ENCODE measurements around the gene ARHGEF40.

Gene ARHGEF40

GRCh38 chr14:21073921-21074320 lies 3.8 kb downstream of the ARHGEF40 start:
- Histone ChIP-seq H3K9me3 (ENCODE audit: control insufficient read depth in 2 of 2, low read length in 2 of 2) (no peaks in the 10 kb centered on the region), H3K4me3 (ENCODE audit: low read length in 2 of 2) (no peak overlapping the region), H3K9ac (ENCODE audit: low read length in 2 of 2) (no peak overlapping the region), H3K36me3 (ENCODE audit: control insufficient read depth in 2 of 2, insufficient read depth in 2 of 2, low read length in 2 of 2) (peaks cover 30 to 49% of the 10 kb centered on the region in 2 donors), H3K27ac (ENCODE audit: low read length) (no peak overlapping the region), H3K27me3 (ENCODE audit: control insufficient read depth in 1 of 2, insufficient read depth in 2 of 2, low read length in 2 of 2) (no peaks in the 10 kb centered on the region), H3K4me1 (ENCODE audit: control insufficient read depth, insufficient read depth, low read length) (peaks cover 33% of the 10 kb centered on the region)

- Histone ChIP-seq H3K36me3 (ENCODE audit: control insufficient read depth in 2 of 2, insufficient read depth in 2 of 2, low read length in 2 of 2) (peaks cover 38 to 55% of the 10 kb centered on the region in 2 donors), H3K27ac (ENCODE audit: low read length) (no peak overlapping the region), H3K9ac (ENCODE audit: low read length in 2 of 2) (no peak overlapping the region)
Observed at GRCh38 chr14:21074398-21075272, 4.5 kb downstream of the ARHGEF40 start.

DNA sequence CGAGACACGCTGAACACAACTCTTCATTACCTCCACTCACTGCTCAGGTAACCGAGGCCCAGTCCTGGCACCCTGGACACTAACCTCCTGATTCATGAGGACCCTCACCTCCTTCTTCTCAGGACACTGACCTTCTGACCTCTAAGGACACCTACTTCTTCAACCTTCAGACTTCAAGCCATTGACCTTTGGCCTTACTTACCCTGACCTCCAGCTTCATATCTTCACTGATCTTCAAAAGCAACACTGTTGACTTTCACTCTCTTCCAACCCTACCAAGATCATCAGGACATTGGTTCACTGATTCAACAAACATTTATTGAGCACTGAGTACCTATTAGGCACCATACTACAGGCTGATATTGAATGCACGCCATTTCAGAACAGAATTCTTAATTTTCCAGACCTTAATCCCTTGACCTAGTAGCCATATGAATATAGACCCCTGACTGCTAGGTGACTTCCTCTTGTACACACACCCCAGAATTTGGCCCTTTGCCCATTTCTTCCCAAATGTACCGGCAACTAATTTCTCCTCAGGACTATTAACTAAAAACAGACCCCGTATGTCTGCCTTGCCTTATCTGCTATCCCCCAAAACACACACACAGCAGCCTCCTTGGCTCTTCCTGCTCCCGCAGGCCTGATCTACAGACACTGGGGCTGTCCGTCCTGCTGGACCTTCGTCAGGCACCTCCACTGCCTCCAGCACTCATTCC lies 5.8 kb downstream of the ARHGEF40 start:
- Histone ChIP-seq H3K27me3 (ENCODE audit: control insufficient read depth in 1 of 2, insufficient read depth in 2 of 2, low read length in 2 of 2) (no peaks in the 10 kb centered on the region), H3K9ac (ENCODE audit: low read length in 2 of 2) (no peak overlapping the region), H3K4me1 (ENCODE audit: control insufficient read depth, insufficient read depth, low read length) (peaks cover 19% of the 10 kb centered on the region), H3K27ac (ENCODE audit: low read length) (no peak overlapping the region), H3K9me3 (ENCODE audit: control insufficient read depth in 2 of 2, low read length in 2 of 2) (no peaks in the 10 kb centered on the region), H3K4me3 (ENCODE audit: low read length in 2 of 2) (no peak overlapping the region), H3K36me3 (ENCODE audit: control insufficient read depth in 2 of 2, insufficient read depth in 2 of 2, low read length in 2 of 2) (peaks cover 49 to 66% of the 10 kb centered on the region in 2 donors)

More at GRCh38 chr14:21074398-21075272, 4.5 kb downstream of the ARHGEF40 start:
- no peaks in the 10 kb centered on the region for H3K27me3 ChIP-seq (ENCODE audit: control insufficient read depth in 1 of 2, insufficient read depth in 2 of 2, low read length in 2 of 2)
- H3K4me3 ChIP-seq (ENCODE audit: low read length in 2 of 2), result no peak overlapping the region
- H3K9me3 ChIP-seq (ENCODE audit: control insufficient read depth in 2 of 2, low read length in 2 of 2), result no peaks in the 10 kb centered on the region
- H3K4me1 ChIP-seq (ENCODE audit: control insufficient read depth, insufficient read depth, low read length), result peaks cover 26% of the 10 kb centered on the region

- Histone ChIP-seq H3K9me3 (ENCODE audit: control insufficient read depth in 2 of 2, low read length in 2 of 2) (no peaks in the 10 kb centered on the region), H3K4me1 (ENCODE audit: control insufficient read depth, insufficient read depth, low read length) (peaks cover 3% of the 10 kb centered on the region), H3K27ac (ENCODE audit: low read length) (no peak overlapping the region), H3K9ac (ENCODE audit: low read length in 2 of 2) (no peak overlapping the region), H3K27me3 (ENCODE audit: control insufficient read depth in 1 of 2, insufficient read depth in 2 of 2, low read length in 2 of 2) (no peaks in the 10 kb centered on the region), H3K4me3 (ENCODE audit: low read length in 2 of 2) (no peak overlapping the region), H3K36me3 (ENCODE audit: control insufficient read depth in 2 of 2, insufficient read depth in 2 of 2, low read length in 2 of 2) (peaks cover 60 to 82% of the 10 kb centered on the region in 2 donors)
Observed at GRCh38 chr14:21077672-21078071, 7.6 kb downstream of the ARHGEF40 start.

DNA sequence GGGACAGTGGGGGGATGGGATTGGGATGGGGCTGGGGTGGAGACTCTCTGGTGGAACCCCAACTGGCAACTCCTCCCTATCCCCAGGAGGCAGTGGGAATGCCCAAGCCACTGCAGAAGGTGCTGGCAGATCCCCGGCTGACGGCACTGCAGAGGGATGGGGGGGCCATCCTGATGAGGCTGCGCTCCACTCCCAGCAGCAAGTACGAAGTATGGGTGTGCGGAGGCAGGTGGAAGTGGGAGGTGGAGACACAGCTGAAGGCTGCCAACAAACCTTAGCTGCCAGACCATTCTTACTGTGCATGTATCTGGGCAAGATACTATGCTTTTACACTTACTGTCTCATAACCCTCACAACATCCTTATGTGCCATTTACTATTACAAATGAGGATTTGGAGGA lies 8.2 kb downstream of the ARHGEF40 start:
- no peak overlapping the region for H3K4me3 ChIP-seq (ENCODE audit: low read length in 2 of 2)
- peaks cover 63 to 83% of the 10 kb centered on the region in 2 donors for H3K36me3 ChIP-seq (ENCODE audit: control insufficient read depth in 2 of 2, insufficient read depth in 2 of 2, low read length in 2 of 2)
- no peaks in the 10 kb centered on the region for H3K27me3 ChIP-seq (ENCODE audit: control insufficient read depth in 1 of 2, insufficient read depth in 2 of 2, low read length in 2 of 2)

GRCh38 chr14:21078726-21079125 lies 8.6 kb downstream of the ARHGEF40 start:
- no peak overlapping the region for H3K27ac ChIP-seq (ENCODE audit: low read length)
- H3K27me3 ChIP-seq (ENCODE audit: control insufficient read depth in 1 of 2, insufficient read depth in 2 of 2, low read length in 2 of 2), result no peaks in the 10 kb centered on the region
- H3K4me3 ChIP-seq (ENCODE audit: low read length in 2 of 2), result no peak overlapping the region
- no peak overlapping the region for H3K9ac ChIP-seq (ENCODE audit: low read length in 2 of 2)
- no peaks in the 10 kb centered on the region for H3K4me1 ChIP-seq (ENCODE audit: control insufficient read depth, insufficient read depth, low read length)
- H3K36me3 ChIP-seq (ENCODE audit: control insufficient read depth in 2 of 2, insufficient read depth in 2 of 2, low read length in 2 of 2), result peaks cover 59 to 81% of the 10 kb centered on the region in 2 donors
- H3K9me3 ChIP-seq (ENCODE audit: control insufficient read depth in 2 of 2, low read length in 2 of 2), result no peaks in the 10 kb centered on the region

More for the DNA sequence above, 8.2 kb downstream of the ARHGEF40 start:
- Histone ChIP-seq H3K9ac (ENCODE audit: low read length in 2 of 2) (no peak overlapping the region), H3K4me1 (ENCODE audit: control insufficient read depth, insufficient read depth, low read length) (no peaks in the 10 kb centered on the region), H3K27ac (ENCODE audit: low read length) (no peak overlapping the region), H3K9me3 (ENCODE audit: control insufficient read depth in 2 of 2, low read length in 2 of 2) (no peaks in the 10 kb centered on the region)

- Histone ChIP-seq H3K9ac (ENCODE audit: low read length in 2 of 2) (no peak overlapping the region), H3K4me3 (ENCODE audit: low read length in 2 of 2) (no peak overlapping the region), H3K27me3 (ENCODE audit: control insufficient read depth in 1 of 2, insufficient read depth in 2 of 2, low read length in 2 of 2) (no peaks in the 10 kb centered on the region), H3K27ac (ENCODE audit: low read length) (no peak overlapping the region), H3K36me3 (ENCODE audit: control insufficient read depth in 2 of 2, insufficient read depth in 2 of 2, low read length in 2 of 2) (peaks cover 43 to 62% of the 10 kb centered on the region in 2 donors), H3K4me1 (ENCODE audit: control insufficient read depth, insufficient read depth, low read length) (peaks cover 3% of the 10 kb centered on the region), H3K9me3 (ENCODE audit: control insufficient read depth in 2 of 2, low read length in 2 of 2) (no peaks in the 10 kb centered on the region)
Observed at GRCh38 chr14:21081521-21082142, 11.5 kb downstream of the ARHGEF40 start.

DNA sequence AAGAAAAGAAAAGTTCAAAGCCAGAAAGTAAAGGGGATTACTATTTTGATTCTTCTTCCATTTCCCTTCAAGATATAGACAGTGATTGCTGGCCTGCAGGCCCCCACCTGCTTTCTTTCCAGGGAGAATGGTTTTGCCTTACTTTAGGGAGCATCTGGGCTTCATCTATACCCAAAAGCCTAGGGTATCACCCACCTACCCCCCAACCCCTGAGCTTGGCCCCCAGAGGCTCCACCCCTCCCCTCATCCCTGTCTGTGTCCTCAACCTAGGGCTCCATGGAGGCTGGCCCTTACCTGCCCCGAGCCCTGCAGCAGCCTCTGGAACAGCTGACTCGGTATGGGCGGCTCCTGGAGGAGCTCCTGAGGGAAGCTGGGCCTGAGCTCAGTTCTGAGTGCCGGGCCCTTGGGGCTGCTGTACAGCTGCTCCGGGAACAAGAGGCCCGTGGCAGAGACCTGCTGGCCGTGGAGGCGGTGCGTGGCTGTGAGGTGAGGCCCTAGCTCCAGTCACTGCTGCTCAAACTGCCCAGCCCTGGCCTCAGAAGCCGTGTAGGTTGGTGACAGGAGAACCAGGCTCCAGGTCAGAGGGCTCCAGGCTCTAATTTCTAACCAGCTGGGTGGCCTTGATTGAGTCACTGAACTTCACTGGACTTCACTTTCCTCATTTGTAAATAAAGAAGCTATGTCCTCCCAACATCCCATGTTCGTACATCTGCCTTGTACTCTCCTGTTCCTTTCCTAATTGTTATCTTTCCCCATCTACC lies 13.6 kb downstream of the ARHGEF40 start:
- Histone ChIP-seq H3K27me3 (ENCODE audit: control insufficient read depth in 1 of 2, insufficient read depth in 2 of 2, low read length in 2 of 2) (no peaks in the 10 kb centered on the region), H3K4me1 (ENCODE audit: control insufficient read depth, insufficient read depth, low read length) (peaks cover 3% of the 10 kb centered on the region), H3K9me3 (ENCODE audit: control insufficient read depth in 2 of 2, low read length in 2 of 2) (no peaks in the 10 kb centered on the region), H3K4me3 (ENCODE audit: low read length in 2 of 2) (no peak overlapping the region), H3K36me3 (ENCODE audit: control insufficient read depth in 2 of 2, insufficient read depth in 2 of 2, low read length in 2 of 2) (peaks cover 36 to 46% of the 10 kb centered on the region in 2 donors), H3K9ac (ENCODE audit: low read length in 2 of 2) (no peak overlapping the region), H3K27ac (ENCODE audit: low read length) (no peak overlapping the region)

DNA sequence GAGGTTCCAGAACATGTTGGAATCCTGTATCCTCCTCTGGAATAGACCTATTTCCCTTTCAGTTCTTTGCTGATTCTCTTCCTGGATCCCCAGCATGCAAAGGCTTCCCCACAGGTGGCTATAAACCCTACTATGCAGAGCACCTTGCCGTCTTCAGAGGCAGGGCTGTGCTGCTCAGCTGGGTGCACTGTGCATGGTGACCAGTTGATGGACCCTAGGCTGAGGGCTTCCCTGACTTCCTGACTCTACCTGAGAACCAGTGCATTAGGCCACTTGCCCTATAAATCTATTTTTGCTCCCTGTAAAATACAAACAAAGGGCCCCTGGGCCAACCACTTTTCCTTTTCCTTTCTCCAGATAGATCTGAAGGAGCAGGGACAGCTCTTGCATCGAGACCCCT lies 14.3 kb downstream of the ARHGEF40 start:
- H3K27me3 ChIP-seq (ENCODE audit: control insufficient read depth in 1 of 2, insufficient read depth in 2 of 2, low read length in 2 of 2), result no peaks in the 10 kb centered on the region
- H3K9ac ChIP-seq (ENCODE audit: low read length in 2 of 2), result no peak overlapping the region
- peaks cover 34 to 45% of the 10 kb centered on the region in 2 donors for H3K36me3 ChIP-seq (ENCODE audit: control insufficient read depth in 2 of 2, insufficient read depth in 2 of 2, low read length in 2 of 2)
- H3K9me3 ChIP-seq (ENCODE audit: control insufficient read depth in 2 of 2, low read length in 2 of 2), result no peaks in the 10 kb centered on the region
- peak overlapping the region; percentile 37 for H3K27ac ChIP-seq (ENCODE audit: low read length)
- H3K4me3 ChIP-seq (ENCODE audit: low read length in 2 of 2), result no peak overlapping the region
- peaks cover 3% of the 10 kb centered on the region for H3K4me1 ChIP-seq (ENCODE audit: control insufficient read depth, insufficient read depth, low read length)

Data from stomach smooth muscle (tissue), 2 donors.